Esophagus squamous epithelium (tissue), 5 donors: ENCODE results near the gene TNN. TPM values are rescaled to one million over a fixed set of nuclear protein-coding genes. Genes with fewer than 3 reads are reported as not detected.
A peak's percentile ranks its signal among the peaks of the same experiment; 100 is the strongest.

Experiments
- DNase-seq: peaks from one replicate; lab custom pipeline; 2025; lab: John Stamatoyannopoulos, UW
- H3K27ac ChIP-seq, 4 donors: fragments of 200-600 bp; sonication (generic); one replicate each; pipeline ENCODE4 v1.5.1; 2016 to 2019; ENCODE audit warnings: mild to moderate bottlenecking in 1 of 4
- H3K27me3 ChIP-seq, 4 donors: fragments of 200-600 bp; sonication (generic); 1 replicate in 3 of 4; 2 replicates in 1 of 4; pipeline versions ENCODE4 v1.5.1 to v1.6.0; 2017 to 2021; ENCODE audit warnings: antibody characterized with exemption in 1 of 4
- H3K36me3 ChIP-seq, 3 donors: fragments of 200-600 bp; sonication (generic); one replicate each; pipeline ENCODE4 v1.5.1; 2016 to 2019
- H3K4me1 ChIP-seq, 3 donors: fragments of 200-600 bp; sonication (generic); one replicate each; pipeline ENCODE4 v1.5.1; 2017 to 2019
- H3K4me3 ChIP-seq, 4 donors: fragments of 200-600 bp; sonication (generic); 1 replicate in 3 of 4; 2 replicates in 1 of 4; pipeline ENCODE4 v1.5.1; 2016 to 2019; ENCODE audit warnings: mild to moderate bottlenecking in 2 of 4, moderate library complexity in 1 of 4
- H3K9me3 ChIP-seq, 3 donors: fragments of 200-600 bp; sonication (generic); one replicate each; pipeline ENCODE4 v1.5.1; 2016 to 2019
- POLR2A ChIP-seq, 4 donors: fragments of 450-650 bp; IDR thresholded peaks; one replicate each; pipeline ENCODE4 v1.6.1; 2017; ENCODE audit warnings: antibody characterized with exemption in 4 of 4, mild to moderate bottlenecking in 4 of 4, moderate library complexity in 3 of 4
- WGBS, 2 donors: methylation state at CpG; one replicate each; pipeline ENCODE4 v1.1.5; 2018; 5-methylcytosine and 5-hydroxymethylcytosine counted together
- intact Hi-C: fragments of 100-400 bp; cut with DNase I; formaldehyde crosslinking; loops from one replicate; pipeline ENCODE4 v1.15.0; 2022
- total RNA-seq, 4 donors: library from RNA; depleted of rRNA; stranded (reverse); fragments of >200 nt; gene quantifications; one replicate each; pipeline ENCODE4 v1.1.0, GENCODE V29; 2016
- TF ChIP-seq, protein P1 (sequence below), 6 experiments: fragments of 450-650 bp in 4 of 6; fragments of 200-600 bp in 2 of 6; sonication (generic) in 2 of 6; IDR thresholded peaks; one replicate each; pipeline ENCODE4 v1.5.1; 2016 to 2019; ENCODE audit warnings: antibody characterized with exemption in 6 of 6, mild to moderate bottlenecking in 4 of 6, moderate library complexity in 4 of 6
- donor health status: DM: yes; HTN: yes; CAD: no.

The TNN gene
- total RNA-seq, 4 donors from 2014 or later, result under 0.01 to 0.09 TPM; not detected in 2

DNA sequence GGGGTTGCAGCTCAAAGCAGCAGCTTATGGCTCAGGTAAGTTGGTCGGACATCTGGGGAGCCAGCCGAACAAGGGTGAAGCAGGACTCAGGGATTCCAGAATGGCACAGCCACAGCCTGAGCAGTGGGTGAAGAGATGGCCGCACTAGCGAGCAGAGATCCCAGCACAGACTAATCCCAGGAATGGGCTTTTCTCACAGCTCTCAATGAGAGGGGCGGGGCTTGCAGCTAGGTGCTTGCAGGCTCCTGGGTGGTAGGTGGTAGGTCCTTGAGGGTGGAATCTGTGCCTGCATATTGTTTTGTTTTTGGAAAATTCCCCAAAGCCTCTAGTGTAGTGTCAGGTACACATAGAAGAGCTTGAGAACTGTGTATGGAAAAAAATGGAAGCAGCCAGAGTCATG lies 116.0 kb downstream of the TNN start:
- H3K9me3 ChIP-seq, result no peaks in the 10 kb centered on the region
- no peak overlapping the region for H3K4me3 ChIP-seq
- intact Hi-C loops, result no loop called here
- H3K27me3 ChIP-seq, result peaks cover 0 to 3% (median 0%) of the 10 kb centered on the region in 4 donors
- H3K4me1 ChIP-seq, result peaks cover 5 to 84% (median 8%) of the 10 kb centered on the region in 3 donors
- DNase-seq, result no peak
- no peak for TF ChIP-seq POLR2A (IDR thresholded peaks at IDR 0.05)
- TF ChIP-seq, protein P1, sequence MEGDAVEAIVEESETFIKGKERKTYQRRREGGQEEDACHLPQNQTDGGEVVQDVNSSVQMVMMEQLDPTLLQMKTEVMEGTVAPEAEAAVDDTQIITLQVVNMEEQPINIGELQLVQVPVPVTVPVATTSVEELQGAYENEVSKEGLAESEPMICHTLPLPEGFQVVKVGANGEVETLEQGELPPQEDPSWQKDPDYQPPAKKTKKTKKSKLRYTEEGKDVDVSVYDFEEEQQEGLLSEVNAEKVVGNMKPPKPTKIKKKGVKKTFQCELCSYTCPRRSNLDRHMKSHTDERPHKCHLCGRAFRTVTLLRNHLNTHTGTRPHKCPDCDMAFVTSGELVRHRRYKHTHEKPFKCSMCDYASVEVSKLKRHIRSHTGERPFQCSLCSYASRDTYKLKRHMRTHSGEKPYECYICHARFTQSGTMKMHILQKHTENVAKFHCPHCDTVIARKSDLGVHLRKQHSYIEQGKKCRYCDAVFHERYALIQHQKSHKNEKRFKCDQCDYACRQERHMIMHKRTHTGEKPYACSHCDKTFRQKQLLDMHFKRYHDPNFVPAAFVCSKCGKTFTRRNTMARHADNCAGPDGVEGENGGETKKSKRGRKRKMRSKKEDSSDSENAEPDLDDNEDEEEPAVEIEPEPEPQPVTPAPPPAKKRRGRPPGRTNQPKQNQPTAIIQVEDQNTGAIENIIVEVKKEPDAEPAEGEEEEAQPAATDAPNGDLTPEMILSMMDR (IDR thresholded peaks at IDR 0.05), result no peak
- no peaks in the 10 kb centered on the region for H3K36me3 ChIP-seq
- WGBS, 2 donors, result 80 to 95% methylated on average over 4 to 5 of the region's 5 CpGs
- no peak overlapping the region for H3K27ac ChIP-seq

DNA sequence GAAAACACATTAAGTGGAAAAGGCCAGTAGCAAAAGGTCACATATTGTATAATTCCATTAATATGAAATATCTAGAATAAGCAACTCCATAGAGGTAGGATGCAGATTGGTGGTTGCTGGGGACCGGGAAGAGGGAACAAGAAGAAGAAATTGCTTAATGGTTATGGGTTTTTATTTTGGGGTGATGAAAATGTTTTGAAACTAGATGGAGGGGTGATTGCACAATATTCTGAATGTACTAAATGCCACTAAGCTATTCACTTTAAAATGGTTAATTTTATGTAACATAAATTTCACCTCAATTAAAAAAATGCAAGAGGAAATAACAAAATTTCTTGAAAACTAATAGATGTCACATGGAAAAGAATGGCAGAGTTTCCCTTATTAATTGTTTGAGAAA lies 118.3 kb downstream of the TNN start:
- intact Hi-C loops, result no loop called here
- Histone ChIP-seq H3K4me1 (peaks cover 3 to 85% (median 9%) of the 10 kb centered on the region in 3 donors), H3K4me3 (no peak overlapping the region), H3K27ac (no peak overlapping the region), H3K36me3 (no peaks in the 10 kb centered on the region), H3K9me3 (no peaks in the 10 kb centered on the region), H3K27me3 (peaks cover 0 to 3% (median 0%) of the 10 kb centered on the region in 4 donors)
- no peak for TF ChIP-seq POLR2A (IDR thresholded peaks at IDR 0.05)
- TF ChIP-seq, protein P1 (IDR thresholded peaks at IDR 0.05), result no peak
- WGBS, 2 donors, result 67 to 83% methylated on average over 1 of the region's 1 CpG
- no peak for DNase-seq

DNA sequence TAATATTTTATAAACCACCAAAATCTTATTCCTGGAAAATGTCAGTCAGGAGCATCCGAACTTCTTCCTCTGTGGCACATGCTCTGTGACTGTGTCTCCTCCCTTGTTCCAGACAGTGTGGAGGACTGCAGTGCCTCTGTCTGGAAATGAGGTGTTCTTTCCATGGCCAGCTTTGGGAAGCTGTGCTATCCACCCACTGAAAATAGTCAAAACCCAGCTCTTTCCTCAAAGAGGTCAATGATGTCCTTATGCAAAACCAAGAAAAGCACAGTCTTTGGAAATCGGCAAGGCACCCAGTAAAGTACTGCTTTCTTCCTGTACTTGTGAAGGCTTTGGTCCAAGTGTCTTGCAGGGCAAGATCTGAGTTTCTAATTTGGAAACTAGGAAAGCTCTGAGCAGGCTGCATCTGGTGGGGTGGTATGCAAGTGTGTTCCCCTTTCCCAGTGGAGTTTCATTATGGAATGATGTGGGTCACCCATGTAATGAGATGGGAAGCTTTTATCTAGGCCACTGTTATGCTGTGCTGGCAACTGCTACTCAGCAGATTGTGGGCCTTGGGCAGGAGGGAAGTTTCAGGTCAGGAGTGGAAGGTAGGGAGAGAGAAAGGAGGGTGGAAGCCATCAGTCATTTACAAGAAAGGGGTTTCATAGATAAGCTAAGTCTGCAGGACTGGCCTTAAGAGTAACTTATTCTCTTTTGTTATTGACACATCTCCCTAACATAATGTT lies 119.0 kb downstream of the TNN start:
- Histone ChIP-seq H3K36me3 (no peaks in the 10 kb centered on the region), H3K9me3 (no peaks in the 10 kb centered on the region), H3K27ac (peak overlapping the region in 1 of 4 donors; percentile 27), H3K4me3 (no peak overlapping the region), H3K4me1 (peaks cover 3 to 91% (median 11%) of the 10 kb centered on the region in 3 donors), H3K27me3 (peaks cover 0 to 3% (median 0%) of the 10 kb centered on the region in 4 donors)
- intact Hi-C loops, result no loop called here
- 87 to 93% methylated on average over 2 of the region's 2 CpGs for WGBS, 2 donors
- TF ChIP-seq, protein P1 (IDR thresholded peaks at IDR 0.05), result no peak
- no peak for TF ChIP-seq POLR2A (IDR thresholded peaks at IDR 0.05)
- no peak for DNase-seq

DNA sequence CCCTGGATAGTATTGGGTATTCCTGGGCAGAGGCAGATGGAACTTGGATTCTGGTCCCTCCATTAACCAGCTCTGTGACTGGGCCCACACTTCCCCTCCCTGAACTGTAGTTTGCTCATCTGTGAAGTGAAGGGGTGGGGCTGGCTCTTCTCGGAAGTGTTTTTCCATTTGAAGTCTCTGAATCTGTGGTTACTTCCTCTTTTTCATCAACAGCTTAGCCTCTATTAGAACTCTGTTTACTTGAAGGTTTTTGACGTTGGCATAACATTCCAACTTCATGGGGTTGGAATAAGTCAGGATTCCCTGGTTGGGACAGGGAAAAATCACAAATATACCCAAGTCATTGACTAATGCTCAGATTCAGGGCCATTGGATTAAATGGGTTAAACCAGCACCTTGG lies 121.3 kb downstream of the TNN start:
- Histone ChIP-seq H3K27me3 (no peaks in the 10 kb centered on the region), H3K4me1 (peaks cover 9 to 92% (median 19%) of the 10 kb centered on the region in 3 donors), H3K4me3 (peak overlapping the region in 1 of 4 donors; percentile 8), H3K36me3 (no peaks in the 10 kb centered on the region), H3K27ac (peak overlapping the region in 2 of 4 donors; percentile 45 to 67), H3K9me3 (no peaks in the 10 kb centered on the region)
- no peak for DNase-seq
- intact Hi-C loops, result no loop called here
- TF ChIP-seq, protein P1 (IDR thresholded peaks at IDR 0.05), result no peak
- TF ChIP-seq POLR2A (IDR thresholded peaks at IDR 0.05), result no peak
- WGBS, 2 donors, result 21 to 42% methylated on average over 2 of the region's 2 CpGs

DNA sequence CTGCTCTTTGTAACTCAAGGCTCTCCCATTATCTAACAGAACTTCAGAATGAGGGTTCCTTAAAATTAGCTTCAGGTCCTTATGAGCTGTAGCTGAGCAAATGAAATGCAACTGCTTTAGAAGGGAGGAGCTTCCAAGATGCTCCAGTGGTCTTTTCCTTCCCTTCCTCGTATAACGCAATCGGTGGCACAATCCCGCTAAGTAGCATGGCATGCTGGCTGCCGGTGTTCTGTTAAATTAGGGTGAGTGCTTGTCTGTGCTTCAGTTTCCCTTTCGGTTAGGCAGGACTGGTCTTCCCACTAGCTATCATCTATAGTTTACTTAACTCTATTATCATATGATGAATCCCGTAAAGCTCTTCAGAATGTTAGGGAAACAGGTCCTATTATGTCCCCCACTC lies 124.0 kb downstream of the TNN start:
- intact Hi-C loops, result no loop called here
- peak overlapping the region; percentile 46 to 77 (median 66) for H3K4me3 ChIP-seq
- H3K9me3 ChIP-seq, result no peaks in the 10 kb centered on the region
- no peak for DNase-seq
- TF ChIP-seq, protein P1 (IDR thresholded peaks at IDR 0.05), result no peak
- peak in 1 of 4 donors; percentile 12 for TF ChIP-seq POLR2A (IDR thresholded peaks at IDR 0.05)
- H3K4me1 ChIP-seq, result peaks cover 9 to 95% (median 22%) of the 10 kb centered on the region in 3 donors
- WGBS, 2 donors, result 8 to 12% methylated on average over 7 of the region's 7 CpGs
- H3K27ac ChIP-seq, result peak overlapping the region; percentile 72 to 94 (median 90)
- peaks cover 0 to 26% (median 0%) of the 10 kb centered on the region in 4 donors for H3K27me3 ChIP-seq
- no peaks in the 10 kb centered on the region for H3K36me3 ChIP-seq
